ENCODE results near the gene NSUN3.

GRCh38 chr3:94130690-94131089 lies 67.8 kb downstream of the NSUN3 start:
- no peak for TF ChIP-seq POLR2AphosphoS5 (IDR thresholded peaks at IDR 0.05; ENCODE audit: low read depth, low read length)
- TF ChIP-seq TAF1 (IDR thresholded peaks at IDR 0.05; ENCODE audit: borderline replicate concordance, insufficient read depth, low read length): no peak
- no peak for TF ChIP-seq REST (IDR thresholded peaks at IDR 0.05; ENCODE audit: insufficient read depth in 1 of 2, low read depth in 2 of 2, low read length in 2 of 2)
- no peak for TF ChIP-seq FOXP2 (optimal IDR thresholded peaks at IDR 0.05; ENCODE audit: borderline replicate concordance, extremely low read depth, extremely low read length, insufficient read depth)

Data from PFSK-1 (cell line).